ENCODE data around the gene CRAMP1. TPM values are rescaled to one million over a fixed set of nuclear protein-coding genes. Genes with fewer than 3 reads are reported as not detected.

CRAMP1 gene
- polyA plus RNA-seq, 1 of the 3 experiments (the other 2 are of a cell fraction): 9.5 TPM

- no peaks in the 10 kb centered on the region for H3K9me2 ChIP-seq
- 20% methylated on average over 12 of the region's 16 CpGs for WGBS (ENCODE audit: low lambda C conversion rate)
- POLR2A ChIA-PET: interaction anchor here (1.4 to 1.5 kb wide), 2 partner anchors 21 to 65 kb away, joined by 3 read pairs; partner anchors contain the start of genes EME2 and MRPS34
- peak overlapping the region; percentile 97 for H3K4me2 ChIP-seq
- H3F3A ChIP-seq (replicated peaks; ENCODE audit: insufficient read depth): peaks cover 22% of the 10 kb centered on the region
- H3K27ac ChIP-seq (ENCODE audit: low read depth in 2 of 2, low read length in 1 of 2): peak overlapping the region in 1 of 2 experiments; percentile 37; a peak in 2 of 4 replicates
- peaks cover 13 to 22% of the 10 kb centered on the region in 2 experiments; a peak in 3 of 4 replicates for H3K4me1 ChIP-seq (ENCODE audit: control insufficient read depth in 1 of 2, insufficient read depth in 2 of 2, low read depth in 1 of 2, low read length in 1 of 2)
- H3K27me3 ChIP-seq (ENCODE audit: insufficient read depth): no peaks in the 10 kb centered on the region
- H3K9ac ChIP-seq: peak overlapping the region; percentile 85; the same call in 1 of the 2 replicates
- peaks cover 6 to 7% of the 10 kb centered on the region in 2 experiments for H3K36me3 ChIP-seq (replicated peaks in 1 of 2; ENCODE audit: control insufficient read depth in 1 of 2, insufficient read depth in 2 of 2, low read length in 1 of 2)
- H2AFZ ChIP-seq (ENCODE audit: low read depth): no peak overlapping the region
- peaks cover 72% of the 10 kb centered on the region for H3K79me2 ChIP-seq (ENCODE audit: insufficient read depth)
- peak overlapping the region; percentile 82 to 89 for H3K4me3 ChIP-seq (ENCODE audit: low read depth in 2 of 2, low read length in 1 of 2)
- H4K20me1 ChIP-seq (ENCODE audit: insufficient read depth): peaks cover 47% of the 10 kb centered on the region
- no peak for TF ChIP-seq NFIC (IDR thresholded peaks at IDR 0.05; ENCODE audit: borderline replicate concordance)
- no peak for TF ChIP-seq RAD21 (IDR thresholded peaks at IDR 0.05; ENCODE audit: low read length)
- TF ChIP-seq MAX (IDR thresholded peaks at IDR 0.05; ENCODE audit: low read depth): no peak
- TF ChIP-seq RCOR1 (IDR thresholded peaks at IDR 0.05; ENCODE audit: low read length): no peak
- TF ChIP-seq SIN3A (IDR thresholded peaks at IDR 0.05; ENCODE audit: borderline replicate concordance, low read depth, low read length): no peak
- CTCF ChIA-PET: interaction anchor here (0.8 to 1.5 kb wide), 3 partner anchors 16 to 212 kb away, joined by 4 to 5 read pairs (median 4); partner anchors contain the start of genes NUBP2 and SPSB3
- no peaks in the 10 kb centered on the region for H3K9me3 ChIP-seq
- DNase-seq: peak; percentile 54
These were observed 95.1 kb downstream of the CRAMP1 start for GRCh38 chr16:1707193-1707790.

- Histone ChIP-seq H3K79me2 (ENCODE audit: insufficient read depth) (peaks cover 82% of the 10 kb centered on the region), H2AFZ (ENCODE audit: low read depth) (no peak overlapping the region), H3K27me3 (ENCODE audit: insufficient read depth) (no peaks in the 10 kb centered on the region), H3K9me2 (no peaks in the 10 kb centered on the region), H3K27ac (ENCODE audit: low read depth in 2 of 2, low read length in 1 of 2) (no peak overlapping the region), H3K36me3 (replicated peaks in 1 of 2; ENCODE audit: control insufficient read depth in 1 of 2, insufficient read depth in 2 of 2, low read length in 1 of 2) (peaks cover 4% of the 10 kb centered on the region in 2 experiments), H3K9ac (peak overlapping the region; percentile 85; the same call in 1 of the 2 replicates), H3K9me3 (no peaks in the 10 kb centered on the region), H3K4me2 (peak overlapping the region; percentile 97), H3K4me1 (ENCODE audit: control insufficient read depth in 1 of 2, insufficient read depth in 2 of 2, low read depth in 1 of 2, low read length in 1 of 2) (peaks cover 13 to 22% of the 10 kb centered on the region in 2 experiments; a peak in 3 of 4 replicates), H3K4me3 (ENCODE audit: low read depth in 2 of 2, low read length in 1 of 2) (peak overlapping the region; percentile 82 to 89; a peak in 2 of 4 replicates), H3F3A (replicated peaks; ENCODE audit: insufficient read depth) (peaks cover 16% of the 10 kb centered on the region), H4K20me1 (ENCODE audit: insufficient read depth) (peaks cover 56% of the 10 kb centered on the region)
- no peak for DNase-seq
- WGBS (ENCODE audit: low lambda C conversion rate): 89% methylated on average over 13 of the region's 18 CpGs
- ChIA-PET CTCF (interaction anchor here (1.0 kb wide), 1 partner anchor 74 kb away, joined by 4 read pairs; the partner anchor contains the start of genes NUBP2 and SPSB3), POLR2A (interaction anchor here (0.6 kb wide), 1 partner anchor 215 kb away, joined by 3 read pairs; the partner anchor contains the start of gene TELO2)
- TF ChIP-seq TEAD4 (IDR thresholded peaks at IDR 0.05; ENCODE audit: borderline replicate concordance, insufficient read depth) (no peak), CHD2 (IDR thresholded peaks at IDR 0.05; ENCODE audit: low read length, partially characterized antibody) (no peak), TCF12 (IDR thresholded peaks at IDR 0.05) (no peak), MXI1 (IDR thresholded peaks at IDR 0.05; ENCODE audit: low read depth, low read length) (no peak), NRF1 (IDR thresholded peaks at IDR 0.05; ENCODE audit: low read depth, low read length) (no peak)
These were observed 96.1 kb downstream of the CRAMP1 start for GRCh38 chr16:1708083-1708767.

Data from SK-N-SH (cell line).